H9 (cell line): Measurements from ENCODE around the gene ZNF124. TPM values are rescaled to one million over a fixed set of nuclear protein-coding genes. Genes with fewer than 3 reads are reported as not detected.
"Not testable (repeated sequence)": the region's sequence is repeated elsewhere in the genome, so short reads cannot be mapped to it uniquely, and the experiment has no call there.

ENCODE experiments used
- DNase-seq: peaks from one replicate; pipeline ENCODE4 v3.0.0-alpha.2; 2017
- H2AFZ ChIP-seq: one replicate; pipeline ENCODE4 v1.6.1; 2013; ENCODE audit warnings: mild to moderate bottlenecking, low read length, control low read depth, moderate library complexity
- H2AK5ac ChIP-seq: 2 replicates; pipeline ENCODE4 v1.6.1; 2013; ENCODE audit warnings: low read length, control low read depth, mixed read lengths; ENCODE audit not compliant: insufficient read length
- H2BK120ac ChIP-seq: one replicate; pipeline ENCODE4 v1.6.1; 2013; ENCODE audit warnings: low read depth, mild to moderate bottlenecking, low read length, control low read depth, inconsistent platforms; ENCODE audit not compliant: poor library complexity, severe bottlenecking
- H2BK12ac ChIP-seq: 2 replicates; pipeline ENCODE4 v1.6.1; 2013; ENCODE audit warnings: low read length, control low read depth, mixed read lengths, low read depth; ENCODE audit not compliant: insufficient read length
- H2BK15ac ChIP-seq: 2 replicates; pipeline ENCODE4 v1.6.1; 2013; ENCODE audit warnings: low read depth, low read length, control low read depth
- H2BK20ac ChIP-seq: one replicate; pipeline ENCODE4 v1.6.1; 2013; ENCODE audit warnings: low read depth, mild to moderate bottlenecking, low read length, control low read depth, inconsistent platforms; ENCODE audit not compliant: poor library complexity, severe bottlenecking
- H2BK5ac ChIP-seq: 2 replicates; pipeline ENCODE4 v1.6.1; 2013; ENCODE audit warnings: low read length, control low read depth, mixed read lengths; ENCODE audit not compliant: insufficient read length
- H3K14ac ChIP-seq: 2 replicates; pipeline ENCODE4 v1.6.1; 2013; ENCODE audit warnings: low read length, control low read depth; ENCODE audit not compliant: insufficient read depth
- H3K18ac ChIP-seq: 2 replicates; pipeline ENCODE4 v1.6.1; 2013; ENCODE audit warnings: low read depth, mild to moderate bottlenecking, mixed read lengths, low read length, control low read depth; ENCODE audit not compliant: insufficient read length
- H3K23ac ChIP-seq: 2 replicates; pipeline ENCODE4 v1.6.1; 2013; ENCODE audit warnings: low read length, control low read depth, mixed read lengths, low read depth; ENCODE audit not compliant: insufficient read length
- H3K23me2 ChIP-seq: 2 replicates; pipeline ENCODE4 v1.6.1; 2013; ENCODE audit warnings: low read depth, mild to moderate bottlenecking, mixed read lengths, low read length, control low read depth; ENCODE audit not compliant: insufficient read length, poor library complexity, severe bottlenecking
- H3K27ac ChIP-seq: 2 replicates; pipeline ENCODE4 v1.5.1; 2013; ENCODE audit warnings: low read length, control low read depth, mixed read lengths, low read depth; ENCODE audit not compliant: insufficient read length
- H3K27me3 ChIP-seq: 2 replicates; pipeline ENCODE4 v1.6.1; 2013; ENCODE audit warnings: low read length, control low read depth, inconsistent platforms; ENCODE audit not compliant: insufficient read depth
- H3K4ac ChIP-seq: 2 replicates; pipeline ENCODE4 v1.6.1; 2013; ENCODE audit warnings: low read depth, mild to moderate bottlenecking, control low read depth, inconsistent platforms, low read length, moderate library complexity
- H3K4me1 ChIP-seq: 2 replicates; pipeline ENCODE4 v1.6.1; 2013; ENCODE audit warnings: low read length, control low read depth, inconsistent platforms; ENCODE audit not compliant: insufficient read depth
- H3K4me2 ChIP-seq: 2 replicates; pipeline ENCODE4 v1.6.1; 2013; ENCODE audit warnings: low read length, control low read depth, mixed read lengths; ENCODE audit not compliant: insufficient read length, insufficient read depth
- H3K56ac ChIP-seq: 2 replicates; pipeline ENCODE4 v1.6.1; 2013; ENCODE audit warnings: low read depth, mild to moderate bottlenecking, mixed read lengths, low read length, control low read depth; ENCODE audit not compliant: insufficient read length
- H3K79me1 ChIP-seq: 2 replicates; pipeline ENCODE4 v1.6.1; 2013; ENCODE audit warnings: low read depth, mild to moderate bottlenecking, moderate library complexity, low read length, control low read depth, inconsistent platforms; ENCODE audit not compliant: insufficient read depth, poor library complexity, severe bottlenecking
- H3K79me2 ChIP-seq: 2 replicates; pipeline ENCODE4 v1.6.1; 2013; ENCODE audit warnings: low read length, control low read depth, inconsistent platforms; ENCODE audit not compliant: insufficient read depth
- H3K9ac ChIP-seq: 2 replicates; pipeline ENCODE4 v1.6.1; 2013; ENCODE audit warnings: low read length, control low read depth, mixed read lengths; ENCODE audit not compliant: insufficient read length; ENCODE audit errors: extremely low read depth
- H3K9me3 ChIP-seq: one replicate; pipeline ENCODE4 v1.6.1; 2013; ENCODE audit warnings: low read depth, low read length, inconsistent platforms; ENCODE audit not compliant: control insufficient read depth
- H3T11ph ChIP-seq: one replicate; pipeline ENCODE4 v1.6.1; 2013; ENCODE audit warnings: mild to moderate bottlenecking, low read length, control low read depth, inconsistent platforms
- H4K20me1 ChIP-seq: one replicate; pipeline ENCODE4 v1.6.1; 2013; ENCODE audit not compliant: control insufficient read depth, insufficient read length, insufficient read depth
- H4K5ac ChIP-seq: 2 replicates; pipeline ENCODE4 v1.6.1; 2013; ENCODE audit warnings: low read depth, mild to moderate bottlenecking, mixed read lengths, low read length, control low read depth; ENCODE audit not compliant: insufficient read length
- H4K8ac ChIP-seq: replicated peaks from 2 replicates; pipeline ENCODE4 v1.6.1; 2013; ENCODE audit warnings: low read length, control low read depth, mixed read lengths, low read depth; ENCODE audit not compliant: insufficient read length
- H4K91ac ChIP-seq: 2 replicates; pipeline ENCODE4 v1.6.1; 2013; ENCODE audit warnings: low read depth, mild to moderate bottlenecking, moderate library complexity, mixed read lengths, low read length, control low read depth; ENCODE audit not compliant: insufficient read length
- H3K27ac Mint-ChIP-seq, 3 experiments: 2 replicates in 2 of 3; 3 replicates in 1 of 3; pipeline ENCODE4 v1.8.0; 2020 to 2021; ENCODE audit warnings: mixed read lengths in 3 of 3, mild to moderate bottlenecking in 1 of 3, moderate library complexity in 1 of 3
- H3K27me3 Mint-ChIP-seq: 2 replicates; pipeline ENCODE4 v1.8.0; 2021; ENCODE audit warnings: low read depth, mild to moderate bottlenecking, moderate library complexity, mixed read lengths
- H3K36me3 Mint-ChIP-seq, 3 experiments: 2 replicates in 2 of 3; 3 replicates in 1 of 3; pipeline ENCODE4 v1.8.0; 2020 to 2021; ENCODE audit warnings: low read depth in 3 of 3, mixed read lengths in 3 of 3; ENCODE audit not compliant: insufficient read depth in 1 of 3
- H3K4me1 Mint-ChIP-seq, 2 experiments: 2 replicates each; pipeline ENCODE4 v1.8.0; 2020; ENCODE audit warnings: mixed read lengths in 2 of 2
- H3K4me3 Mint-ChIP-seq, 2 experiments: 2 replicates in 1 of 2; 3 replicates in 1 of 2; pipeline ENCODE4 v1.8.0; 2020 to 2021; ENCODE audit warnings: mild to moderate bottlenecking in 2 of 2, mixed read lengths in 2 of 2, moderate library complexity in 1 of 2
- H3K9me3 Mint-ChIP-seq, 2 experiments: 2 replicates in 1 of 2; 3 replicates in 1 of 2; pipeline ENCODE4 v1.8.0; 2020; ENCODE audit warnings: mild to moderate bottlenecking in 2 of 2, mixed read lengths in 2 of 2, moderate library complexity in 1 of 2
- CTCF ChIP-seq: fragments of 200-600 bp; sonication (generic); conservative IDR thresholded peaks from 3 replicates; pipeline ENCODE4 v1.8.0; 2021; ENCODE audit warnings: antibody characterized with exemption, mild to moderate bottlenecking
- WGBS: extraction: QIAGEN DNeasy Blood & Tissue Kit; methylation state at CpG from one replicate; pipeline ENCODE4 v1.1.7; 2013; ENCODE audit warnings: missing lambda C conversion rate, low lambda C conversion rate, mixed read lengths; ENCODE audit not compliant: insufficient read length; ENCODE audit errors: extremely low coverage; 5-methylcytosine and 5-hydroxymethylcytosine counted together
- total RNA-seq: library from RNA; stranded (reverse); gene quantifications from 2 replicates; pipeline ENCODE4 v1.2.1, GENCODE V29; 2021

ZNF124 gene
- total RNA-seq, 1 experiment from 2014 or later = 50.6 TPM

DNA sequence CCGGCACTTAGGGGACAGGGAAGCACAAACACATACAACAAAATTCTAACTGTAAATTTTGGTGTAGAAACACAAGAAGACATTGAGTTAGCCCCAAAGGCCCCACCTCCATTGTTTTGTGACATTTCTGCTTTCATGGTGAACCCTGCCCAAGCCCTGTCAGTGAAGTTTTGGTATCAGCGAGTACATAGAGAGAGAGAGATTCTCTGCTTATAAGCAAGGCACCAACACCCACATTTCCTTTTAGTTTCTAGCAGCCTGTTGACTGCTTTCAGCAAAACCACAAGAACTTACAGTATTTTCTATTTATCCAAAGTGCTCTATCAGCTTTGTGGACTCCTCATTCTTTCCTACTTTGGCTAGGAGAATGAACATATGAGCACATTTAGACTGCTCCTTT lies 24.0 kb downstream of the ZNF124 start:
- Histone ChIP-seq H3K14ac (no peak overlapping the region), H2BK120ac (no peak overlapping the region), H3K79me2 (no peaks in the 10 kb centered on the region), H3K56ac (no peak overlapping the region), H2AK5ac (no peak overlapping the region), H4K5ac (no peak overlapping the region), H3K27ac (no peak overlapping the region), H3K9me3 (no peaks in the 10 kb centered on the region), H4K91ac (no peak overlapping the region), H3K23me2 (no peaks in the 10 kb centered on the region), H3K23ac (no peak overlapping the region), H3K18ac (no peak overlapping the region), H3K4ac (no peak overlapping the region), H3K79me1 (no peaks in the 10 kb centered on the region), H2BK5ac (no peak overlapping the region), H3K4me1 (no peaks in the 10 kb centered on the region), H2AFZ (no peak overlapping the region), H2BK15ac (no peak overlapping the region), H3T11ph (no peak overlapping the region), H4K8ac (no peak overlapping the region), H2BK20ac (no peak overlapping the region), H3K9ac (no peak overlapping the region), H3K4me2 (no peak overlapping the region), H4K20me1 (no peaks in the 10 kb centered on the region), H3K27me3 (no peaks in the 10 kb centered on the region), H2BK12ac (no peak overlapping the region)
- TF ChIP-seq CTCF = no peak
- Mint-ChIP-seq H3K36me3 (peaks cover 45 to 73% (median 67%) of the 10 kb centered on the region in 3 experiments), H3K4me1 (peaks cover 5 to 8% of the 10 kb centered on the region in 2 experiments), H3K27ac (no peak overlapping the region), H3K9me3 (peaks cover 36 to 50% of the 10 kb centered on the region in 2 experiments), H3K4me3 (no peak overlapping the region), H3K27me3 (no peaks in the 10 kb centered on the region)
- no peak for DNase-seq
- no CpG with 5 or more reads among the region's 2 CpGs for WGBS

GRCh38 chr1:247147120-247147519 lies 24.7 kb downstream of the ZNF124 start:
- H3K27me3 ChIP-seq, H3K4ac ChIP-seq, H4K5ac ChIP-seq, H3K4me1 ChIP-seq, H3K4me1 Mint-ChIP-seq, H2AFZ ChIP-seq, H4K20me1 ChIP-seq, H3K27ac Mint-ChIP-seq, H3K23ac ChIP-seq, H3K4me3 Mint-ChIP-seq, H3K56ac ChIP-seq, H3K79me2 ChIP-seq, H2BK120ac ChIP-seq, H3K9ac ChIP-seq, H2BK15ac ChIP-seq, H3K27me3 Mint-ChIP-seq, H2BK20ac ChIP-seq, H3K23me2 ChIP-seq, H3K79me1 ChIP-seq, H4K8ac ChIP-seq, H2BK12ac ChIP-seq, H3K18ac ChIP-seq, H3K9me3 ChIP-seq, H4K91ac ChIP-seq, H3K4me2 ChIP-seq, H2BK5ac ChIP-seq, H3T11ph ChIP-seq, DNase-seq, H2AK5ac ChIP-seq, H3K27ac ChIP-seq, H3K14ac ChIP-seq: not testable (repeated sequence)
- WGBS = no CpG with 5 or more reads among the region's 10 CpGs
- Mint-ChIP-seq H3K36me3 (peaks cover 43 to 75% (median 68%) of the 10 kb centered on the region in 3 experiments), H3K9me3 (peaks cover 35 to 50% of the 10 kb centered on the region in 2 experiments)
